HG03521 (cell line): ENCODE results near the gene GABRR2.
A peak's percentile ranks its signal among the peaks of the same experiment; 100 is the strongest.
"Not testable (repeated sequence)": the region's sequence is repeated elsewhere in the genome, so short reads cannot be mapped to it uniquely, and the experiment has no call there.

ENCODE experiments used
- ATAC-seq: cut with Tn5 transposase; IDR thresholded peaks from one replicate; pipeline ENCODE4 v1.9.1; 2021; ENCODE audit warnings: mild to moderate bottlenecking, moderate library complexity; ENCODE audit not compliant: unreplicated experiment

GABRR2 gene

GRCh38 chr6:89295981-89296380, 19.1 kb downstream of the GABRR2 start:
- no peak for ATAC-seq

DNA sequence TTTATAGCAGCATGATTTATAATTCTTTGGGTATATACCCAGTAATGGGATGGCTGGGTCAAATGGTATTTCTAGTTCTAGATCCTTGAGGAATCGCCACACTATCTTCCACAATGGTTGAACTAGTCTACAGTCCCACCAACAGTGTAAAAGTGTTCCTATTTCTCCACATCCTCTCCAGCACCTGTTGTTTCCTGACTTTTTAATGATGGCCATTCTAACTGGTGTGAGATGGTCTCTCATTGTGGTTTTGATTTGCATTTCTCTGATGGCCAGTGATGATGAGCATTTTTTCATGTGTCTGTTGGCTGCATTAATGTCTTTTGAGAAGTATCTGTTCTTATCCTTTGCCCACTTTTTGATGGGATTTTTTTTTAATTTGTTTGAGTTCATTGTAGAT, 20.0 kb downstream of the GABRR2 start:
- ATAC-seq = not testable (repeated sequence)

- ATAC-seq = no peak
These were observed 23.8 kb downstream of the GABRR2 start for GRCh38 chr6:89291256-89291819.

GRCh38 chr6:89290401-89291155, 24.5 kb downstream of the GABRR2 start:
- no peak for ATAC-seq

DNA sequence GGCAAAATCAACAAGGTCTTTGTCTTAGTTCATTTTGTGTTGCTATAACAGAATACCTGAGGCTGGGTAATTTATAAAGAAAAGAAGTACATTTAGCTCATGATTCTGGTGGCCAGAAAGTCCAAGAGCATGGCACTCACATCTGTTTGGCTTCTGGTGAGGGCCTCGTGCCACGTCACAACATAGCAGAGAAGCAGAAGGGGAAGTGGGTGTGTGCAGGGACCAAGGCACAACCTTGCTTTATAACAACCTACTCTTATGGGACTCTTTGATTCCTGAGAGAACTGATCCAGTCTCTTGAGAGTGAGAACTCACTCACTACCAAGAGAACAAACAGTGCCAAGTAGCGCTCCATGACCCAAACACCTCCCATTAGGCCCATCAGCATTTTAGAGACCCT, 25.4 kb downstream of the GABRR2 start:
- no peak for ATAC-seq

GRCh38 chr6:89287351-89288028, 27.6 kb downstream of the GABRR2 start:
- ATAC-seq = no peak

GRCh38 chr6:89286516-89286915, 28.6 kb downstream of the GABRR2 start:
- no peak for ATAC-seq

- ATAC-seq = no peak
These were observed 29.9 kb downstream of the GABRR2 start for GRCh38 chr6:89284963-89285735.

- no peak for ATAC-seq
These were observed 31.0 kb downstream of the GABRR2 start for GRCh38 chr6:89284081-89284480.

- no peak for ATAC-seq
These were observed 32.4 kb downstream of the GABRR2 start for GRCh38 chr6:89282749-89283148.

DNA sequence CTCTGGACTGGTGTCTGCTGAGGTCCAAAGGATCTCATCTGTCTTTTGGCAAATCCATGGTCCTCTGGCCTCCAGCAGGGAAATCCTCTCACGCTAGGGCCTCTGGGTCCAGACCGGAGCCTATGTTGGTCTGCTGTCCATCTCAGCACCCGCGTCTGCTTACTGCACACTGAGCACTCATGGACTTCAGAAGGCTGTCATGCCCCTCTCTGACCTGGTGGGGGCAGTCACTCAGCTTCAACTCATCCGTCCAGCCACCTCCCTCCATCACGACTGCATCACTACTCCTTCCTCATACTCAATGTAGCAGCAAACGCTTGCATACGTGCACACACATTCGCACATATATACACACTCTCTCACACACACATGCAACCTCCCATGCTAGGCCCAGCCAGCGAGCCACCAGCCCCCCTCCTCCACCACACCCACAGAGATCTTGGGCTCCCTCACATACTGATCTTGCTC, 33.3 kb downstream of the GABRR2 start:
- ATAC-seq = peak; percentile 98

- ATAC-seq = no peak
These were observed 36.1 kb downstream of the GABRR2 start for GRCh38 chr6:89278956-89279355.

DNA sequence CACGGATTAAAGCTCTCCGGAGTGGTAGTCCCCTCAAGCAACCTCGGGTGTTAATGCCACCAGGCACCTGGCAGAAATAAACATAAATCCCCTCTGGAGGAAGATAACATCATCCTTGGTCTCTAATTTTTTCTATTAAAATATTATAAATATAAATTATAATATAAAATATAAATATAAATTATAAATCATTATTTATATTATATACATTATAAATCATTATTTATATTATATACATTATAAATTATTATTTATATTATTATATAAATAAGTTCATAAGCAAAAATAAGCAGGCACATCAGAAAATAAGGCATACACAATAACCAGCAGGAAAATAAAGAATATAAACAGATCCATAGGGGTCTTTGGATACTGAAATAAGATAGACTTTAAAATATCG, 39.2 kb downstream of the GABRR2 start:
- ATAC-seq = no peak

DNA sequence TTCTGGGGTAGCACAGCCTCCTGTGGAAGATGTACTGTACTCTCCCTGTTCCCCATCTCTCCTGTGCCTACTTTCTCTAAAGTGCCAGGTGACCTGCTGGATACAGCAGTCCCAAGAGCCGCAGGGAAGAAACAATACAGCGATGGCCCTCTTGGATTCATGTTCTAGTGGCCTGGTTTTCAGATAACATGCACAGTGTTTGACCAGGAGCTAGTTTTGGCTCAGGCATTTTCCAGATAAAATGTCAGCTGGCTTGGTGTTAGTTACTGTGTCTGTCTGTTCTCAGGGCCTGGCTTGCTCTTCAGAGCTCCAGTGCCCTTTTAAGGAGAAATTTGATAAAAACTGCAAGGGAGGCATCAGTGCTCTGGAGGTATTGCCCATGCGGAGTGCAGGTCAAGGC, 41.3 kb downstream of the GABRR2 start:
- ATAC-seq = no peak

DNA sequence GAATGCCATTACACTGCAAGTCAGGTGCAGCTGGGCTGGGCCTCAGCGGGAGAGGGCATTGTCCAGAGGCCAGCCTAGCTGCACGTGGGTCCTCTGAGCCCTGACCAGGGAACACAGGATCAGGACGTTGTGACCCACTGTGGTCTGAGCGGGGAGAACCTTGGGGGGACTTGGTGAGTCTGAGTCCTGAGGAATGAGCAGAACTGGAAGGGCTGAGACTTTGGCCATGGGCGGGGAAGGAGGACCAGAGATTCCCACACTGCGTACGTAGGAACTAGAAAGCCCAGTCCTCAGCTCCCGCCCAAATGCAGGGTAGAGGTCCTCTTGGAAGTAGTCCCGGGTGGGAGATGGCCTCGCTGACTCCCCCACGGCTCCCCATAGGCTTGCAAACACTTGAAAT, 42.5 kb downstream of the GABRR2 start:
- ATAC-seq = no peak

DNA sequence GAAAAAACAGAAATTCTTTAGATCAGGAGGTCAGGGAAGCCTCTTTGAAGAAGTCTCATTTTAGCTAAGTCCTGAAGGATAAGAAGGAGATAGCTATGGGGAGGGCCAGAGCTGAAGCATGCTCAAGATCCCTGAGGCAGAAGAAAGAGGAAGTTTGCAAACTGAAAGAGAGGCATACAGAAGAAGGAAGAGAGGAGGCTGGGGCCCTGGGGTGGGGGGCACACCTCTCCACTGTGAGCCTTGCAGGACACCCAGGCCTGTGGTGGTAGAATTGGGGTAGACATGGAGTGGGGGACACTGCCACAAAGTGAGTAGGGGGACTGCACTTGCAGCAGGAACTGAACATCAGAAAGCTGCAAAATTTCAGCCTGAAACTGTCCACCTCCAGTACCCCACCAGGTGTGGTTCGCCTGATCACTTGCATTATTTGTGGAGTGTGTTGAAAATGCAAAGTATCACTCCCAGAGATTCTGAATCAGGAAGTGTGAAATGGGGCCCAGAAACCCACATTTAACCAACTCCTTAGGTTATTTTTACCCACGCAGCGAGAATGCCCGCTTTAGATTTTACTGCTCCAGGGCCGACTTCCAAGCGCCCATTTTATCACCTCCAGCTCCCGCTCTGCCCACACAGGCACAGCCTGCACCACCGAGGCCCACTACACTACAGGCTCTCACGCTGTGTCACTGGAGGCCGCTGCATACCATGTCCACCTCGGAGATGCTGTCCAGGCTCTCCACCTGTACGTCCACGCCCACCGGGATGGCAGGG, 44.0 kb downstream of the GABRR2 start:
- ATAC-seq = no peak

DNA sequence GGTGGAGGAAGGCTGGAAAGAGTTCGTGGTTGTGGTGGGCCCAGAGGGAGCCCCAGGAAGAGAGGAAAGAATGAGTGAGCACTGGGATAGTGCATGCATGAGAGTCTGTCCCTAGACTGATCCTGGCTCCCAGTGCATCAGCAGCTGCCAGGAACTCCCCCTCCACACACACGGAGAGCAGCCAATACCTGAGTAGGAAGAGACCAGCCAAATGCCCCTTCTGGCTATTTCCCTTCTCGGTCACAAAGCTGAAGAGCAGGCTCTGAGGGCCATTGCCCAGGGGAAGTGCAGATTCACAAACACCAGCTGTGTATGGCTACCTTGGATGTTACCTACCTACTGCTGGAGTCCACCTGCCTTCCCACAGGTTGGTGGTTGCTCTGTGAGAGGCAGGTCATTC, 45.1 kb downstream of the GABRR2 start:
- no peak for ATAC-seq

DNA sequence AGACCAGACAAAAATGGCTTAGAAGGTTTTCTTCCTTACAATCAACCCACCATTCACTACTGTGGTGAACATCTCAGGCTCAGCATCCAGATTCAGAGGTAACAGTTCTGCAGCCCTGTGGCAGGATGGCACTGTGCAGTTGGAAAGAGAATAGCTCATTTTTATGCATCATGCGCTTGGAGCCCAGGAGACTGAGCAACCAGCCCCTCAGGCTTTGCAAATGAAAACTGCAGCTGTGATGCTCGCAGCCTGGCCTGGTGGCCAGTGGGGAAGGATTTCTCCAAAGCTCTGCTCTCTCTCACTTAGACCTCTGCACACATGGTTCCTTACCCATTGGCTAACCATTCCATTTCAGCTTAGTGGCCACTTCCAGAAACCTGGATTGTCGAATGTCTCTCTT, 45.8 kb downstream of the GABRR2 start:
- ATAC-seq = no peak

DNA sequence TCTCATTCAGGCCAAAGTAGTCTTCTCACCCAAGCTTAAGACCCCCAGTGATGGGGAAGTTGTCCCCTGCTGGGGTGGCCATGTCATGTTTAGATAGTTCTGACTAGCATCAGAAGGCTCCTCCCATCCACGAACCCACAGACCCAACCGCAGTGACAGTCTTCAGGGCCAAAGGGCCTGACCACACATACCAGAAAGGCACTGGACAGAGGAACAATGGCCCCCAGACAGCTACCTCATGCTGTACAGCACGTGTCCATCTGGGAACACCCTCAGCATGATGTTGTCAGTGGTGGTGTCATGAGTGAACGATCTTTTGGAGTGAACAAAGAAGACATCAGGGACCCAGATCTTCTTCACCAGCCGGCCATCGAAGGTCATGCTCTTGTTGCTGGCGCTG, 46.3 kb downstream of the GABRR2 start:
- no peak for ATAC-seq

- ATAC-seq = no peak
These were observed 47.2 kb downstream of the GABRR2 start for GRCh38 chr6:89267918-89268317.

- ATAC-seq = no peak
These were observed 50.8 kb downstream of the GABRR2 start for GRCh38 chr6:89264296-89264695.
